Naive thymus-derived CD4-positive, alpha-beta T cell (primary cell): ENCODE results near the gene LBX2. TPM values are rescaled to one million over a fixed set of nuclear protein-coding genes. Genes with fewer than 3 reads are reported as not detected.

Source experiments
- ATAC-seq: fragments of 150-1000 bp; cut with Tn5 transposase; 2 replicates; pipeline ENCODE4 v1.10.0; 2021; ENCODE audit warnings: mild to moderate bottlenecking, moderate library complexity
- CTCF ChIA-PET: fragments of 350-600 bp; sonication (Branson Sonifier 250); formaldehyde crosslinking; loops from one replicate; lab custom pipeline; 2021; ENCODE audit warnings: antibody characterized with exemption; lab: Charles Lee
- POLR2A ChIA-PET: fragments of 350-600 bp; sonication (Branson Sonifier 250); formaldehyde crosslinking; loops from one replicate; lab custom pipeline; 2021; ENCODE audit warnings: antibody characterized with exemption, inconsistent platforms; lab: Charles Lee
- DNase-seq, 9 donors: peaks; one replicate each; pipeline versions ENCODE4 v3.0.0 to v3.0.0-alpha.2; 2020 to 2022; ENCODE audit warnings: mixed read lengths in 1 of 9
- H3K27ac ChIP-seq: one replicate; pipeline ENCODE4 v1.7.0; 2013; ENCODE audit warnings: mild to moderate bottlenecking, low read depth, low read length, moderate library complexity
- H3K27me3 ChIP-seq, 2 donors: one replicate each; pipeline ENCODE4 v1.7.0; 2013; ENCODE audit warnings: low read length in 2 of 2, mild to moderate bottlenecking in 2 of 2, moderate library complexity in 2 of 2; ENCODE audit not compliant: control insufficient read depth in 2 of 2, insufficient read depth in 2 of 2
- H3K36me3 ChIP-seq, 3 experiments: 1 replicate in 2 of 3; 2 replicates in 1 of 3; pipeline ENCODE4 v1.7.0; 2013; ENCODE audit warnings: low read length in 3 of 3, mild to moderate bottlenecking in 3 of 3, moderate library complexity in 1 of 3; ENCODE audit not compliant: insufficient read depth in 3 of 3, control insufficient read depth in 2 of 3
- H3K4me1 ChIP-seq, 2 donors: one replicate each; pipeline ENCODE4 v1.7.0; 2013; ENCODE audit warnings: low read length in 2 of 2, mild to moderate bottlenecking in 2 of 2, moderate library complexity in 1 of 2; ENCODE audit not compliant: control insufficient read depth in 2 of 2, insufficient read depth in 2 of 2
- H3K4me3 ChIP-seq: 2 replicates; pipeline ENCODE4 v1.7.0; 2013; ENCODE audit warnings: mild to moderate bottlenecking, low read length
- H3K9me3 ChIP-seq, 3 experiments: 1 replicate in 2 of 3; 2 replicates in 1 of 3; pipeline ENCODE4 v1.7.0; 2013; ENCODE audit warnings: low read length in 3 of 3; ENCODE audit not compliant: control insufficient read depth in 2 of 3
- H3K27ac Mint-ChIP-seq, 9 donors: one replicate each; pipeline ENCODE4 v1.8.0; 2020 to 2022; ENCODE audit warnings: mixed read lengths in 9 of 9, mild to moderate bottlenecking in 8 of 9, moderate library complexity in 5 of 9, inconsistent platforms in 2 of 9
- H3K27me3 Mint-ChIP-seq, 5 donors: one replicate each; pipeline ENCODE4 v1.8.0; 2021 to 2022; ENCODE audit warnings: mixed read lengths in 5 of 5, mild to moderate bottlenecking in 1 of 5
- H3K36me3 Mint-ChIP-seq, 5 donors: one replicate each; pipeline ENCODE4 v1.8.0; 2020 to 2022; ENCODE audit warnings: mixed read lengths in 5 of 5, mild to moderate bottlenecking in 3 of 5, inconsistent platforms in 1 of 5
- H3K4me1 Mint-ChIP-seq, 7 donors: one replicate each; pipeline ENCODE4 v1.8.0; 2020 to 2022; ENCODE audit warnings: mixed read lengths in 7 of 7, mild to moderate bottlenecking in 3 of 7, inconsistent platforms in 1 of 7
- H3K4me3 Mint-ChIP-seq, 10 donors: one replicate each; pipeline ENCODE4 v1.8.0; 2020 to 2022; ENCODE audit warnings: mild to moderate bottlenecking in 10 of 10, mixed read lengths in 10 of 10, moderate library complexity in 6 of 10, inconsistent platforms in 2 of 10
- H3K9me3 Mint-ChIP-seq, 11 donors: one replicate each; pipeline ENCODE4 v1.8.0; 2020 to 2022; ENCODE audit warnings: mixed read lengths in 11 of 11, mild to moderate bottlenecking in 4 of 11, inconsistent platforms in 1 of 11, moderate library complexity in 1 of 11
- intact Hi-C, 2 donors: fragments of 100-400 bp; cut with micrococcal nuclease; formaldehyde crosslinking; loops; one replicate each; pipeline ENCODE4 v1.15.1; 2023
- polyA plus RNA-seq, 2 donors: library from polyadenylated mRNA; unstranded; fragments of 300-500 nt; fragmentation: Illumina TruSeq; gene quantifications; one replicate each; pipeline ENCODE4 v1.2.3, GENCODE V29; 2021
- total RNA-seq, 6 experiments: library from RNA in 5 of 6; stranded (reverse) in 5 of 6; gene quantifications; 1 replicate in 5 of 6; 2 replicates in 1 of 6; pipeline ENCODE4 v1.2.3 and lab custom pipeline; 2021 to 2026

Gene LBX2
- total and polyA plus RNA-seq, 7 experiments from 2014 or later, result 0.44 to 0.65 TPM; not detected in 5

DNA sequence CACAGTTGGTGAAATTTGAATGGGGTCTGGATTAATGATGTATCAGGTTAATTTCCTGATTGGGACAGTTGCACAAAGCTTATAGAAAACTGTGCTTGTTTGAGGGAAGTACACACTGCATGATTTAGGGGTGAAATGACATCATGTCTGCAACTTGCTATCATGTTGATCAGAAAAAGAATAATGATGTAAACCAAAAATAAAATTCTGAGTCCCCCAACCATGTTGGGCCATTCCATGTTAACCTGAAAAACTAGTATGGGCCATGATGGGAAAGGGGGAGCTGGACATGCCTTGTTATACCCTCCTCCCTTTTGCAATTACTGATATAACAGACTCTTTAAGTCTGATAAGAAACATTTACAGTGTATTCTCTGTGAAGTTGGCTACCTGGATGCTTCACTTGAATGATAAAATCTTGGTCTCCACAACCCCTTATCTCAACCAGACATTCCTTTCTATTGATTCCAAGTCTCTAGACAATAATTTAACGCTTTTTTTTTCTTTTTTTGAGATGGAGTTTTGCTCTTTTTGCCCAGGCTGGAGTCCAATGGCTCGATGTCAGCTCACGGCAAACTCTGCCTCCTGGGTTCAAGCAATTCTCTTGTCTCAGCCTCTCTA is 48.7 kb downstream of the LBX2 start:
- H3K27ac ChIP-seq, result no peak overlapping the region
- DNase-seq, result no peak
- no peaks in the 10 kb centered on the region for H3K36me3 ChIP-seq
- H3K27me3 ChIP-seq, result no peaks in the 10 kb centered on the region
- CTCF ChIA-PET, result no interaction called here
- Mint-ChIP-seq H3K36me3 (peaks cover 0 to 7% (median 0%) of the 10 kb centered on the region in 5 donors), H3K27ac (no peak overlapping the region), H3K27me3 (peaks cover 0 to 6% (median 0%) of the 10 kb centered on the region in 5 donors), H3K9me3 (peaks cover 0 to 2% (median 0%) of the 10 kb centered on the region in 11 donors), H3K4me1 (peaks cover 15 to 29% (median 21%) of the 10 kb centered on the region in 7 donors), H3K4me3 (no peak overlapping the region)
- ATAC-seq, result no peak
- H3K9me3 ChIP-seq, result no peaks in the 10 kb centered on the region
- POLR2A ChIA-PET, result no interaction called here
- intact Hi-C loops, result loop anchor here in 1 of 2 donors (10.0 kb wide), 1 partner anchor 204 kb away; the partner anchor contains the start of gene SEMA4F
- no peak overlapping the region for H3K4me3 ChIP-seq
- peaks cover 6 to 22% of the 10 kb centered on the region in 2 donors for H3K4me1 ChIP-seq

DNA sequence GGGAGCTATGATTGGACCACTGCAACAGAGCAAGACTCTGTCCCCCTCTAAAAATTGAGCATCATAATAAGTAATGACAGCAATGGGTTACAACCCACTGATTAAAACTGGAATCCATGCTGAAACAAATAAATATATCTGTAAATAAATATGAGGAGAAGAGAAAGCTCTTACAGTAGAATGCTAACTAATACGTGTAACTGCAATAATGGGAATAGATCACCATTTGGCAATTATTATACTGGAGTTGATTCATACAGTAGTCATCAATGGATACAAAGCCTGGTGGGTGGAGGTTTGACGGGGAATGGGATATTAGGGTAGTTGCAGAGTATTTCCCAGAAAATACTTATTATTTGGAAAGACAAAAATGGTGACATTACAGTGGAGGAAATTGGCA is 50.6 kb downstream of the LBX2 start:
- peaks cover 0 to 23% (median 5%) of the 10 kb centered on the region in 5 donors for H3K27me3 Mint-ChIP-seq
- H3K27ac Mint-ChIP-seq, result no peak overlapping the region
- ChIA-PET POLR2A (interaction anchor here (0.9 kb wide), 1 partner anchor 8 kb away, joined by 3 read pairs; no protein-coding TSS in a partner anchor), CTCF (no interaction called here)
- H3K9me3 ChIP-seq, result no peaks in the 10 kb centered on the region
- H3K36me3 Mint-ChIP-seq, result no peaks in the 10 kb centered on the region
- no peak for DNase-seq
- H3K4me3 ChIP-seq, result no peak overlapping the region
- H3K4me1 ChIP-seq, result peaks cover 0 to 11% of the 10 kb centered on the region in 2 donors
- no peaks in the 10 kb centered on the region for H3K36me3 ChIP-seq
- H3K9me3 Mint-ChIP-seq, result no peaks in the 10 kb centered on the region
- H3K4me3 Mint-ChIP-seq, result no peak overlapping the region
- H3K27ac ChIP-seq, result no peak overlapping the region
- intact Hi-C loops, result no loop called here
- H3K27me3 ChIP-seq, result no peaks in the 10 kb centered on the region
- ATAC-seq, result no peak
- H3K4me1 Mint-ChIP-seq, result peaks cover 4 to 13% (median 6%) of the 10 kb centered on the region in 7 donors

Other genes starting within 250 kb of the LBX2 start
- gene SLC4A5, start 156.2 kb downstream of the LBX2 start, total RNA-seq, result 10 to 100 TPM in 4 of 5 experiments, 1 to 10 TPM in 1; 2.0 to 20.8 (median 18.5) TPM
- 1 to 10 TPM in 1 of 2 donors, under 1 TPM in 1; 0.59 to 3.3 TPM for gene SLC4A5, start 156.2 kb downstream of the LBX2 start, polyA plus RNA-seq
- gene DCTN1, start 119.3 kb downstream of the LBX2 start, total RNA-seq, result 100 to 1,000 TPM in 2 of 5 experiments, 10 to 100 TPM in 3; 73.6 to 113 (median 98.5) TPM
- gene DCTN1, start 119.3 kb downstream of the LBX2 start, polyA plus RNA-seq, result 10 to 100 TPM; 52.1 to 77.2 TPM
- 10 to 100 TPM in 1 of 5 experiments, 1 to 10 TPM in 4; 4.3 to 10.5 (median 6.8) TPM for gene C2orf81, start 78.0 kb downstream of the LBX2 start, total RNA-seq
- gene C2orf81, start 78.0 kb downstream of the LBX2 start, polyA plus RNA-seq, result 1 to 10 TPM; 7.9 to 8.6 TPM
- gene WDR54, start 77.9 kb downstream of the LBX2 start, total RNA-seq, result 10 to 100 TPM; 26.5 to 78.5 (median 30.8) TPM
- gene WDR54, start 77.9 kb downstream of the LBX2 start, polyA plus RNA-seq, result 10 to 100 TPM; 38.8 to 68.2 TPM
- 1 to 10 TPM in 2 of 5 experiments, under 1 TPM in 1, not detected in 2; 0.97 to 1.5 (median 1.3) TPM for gene RTKN, start 57.7 kb downstream of the LBX2 start, total RNA-seq
- gene RTKN, start 57.7 kb downstream of the LBX2 start, polyA plus RNA-seq, result under 1 TPM; 0.26 to 0.28 TPM
- 10 to 100 TPM; 42.1 to 96.5 (median 46.8) TPM for gene INO80B, start 44.5 kb downstream of the LBX2 start, total RNA-seq
- 10 to 100 TPM; 11.6 TPM for gene INO80B, start 44.5 kb downstream of the LBX2 start, polyA plus RNA-seq
- 100 to 1,000 TPM in 2 of 5 experiments, 10 to 100 TPM in 3; 53.6 to 127 (median 85.4) TPM for gene WBP1, start 41.2 kb downstream of the LBX2 start, total RNA-seq
- 10 to 100 TPM; 33.3 to 45.4 TPM for gene WBP1, start 41.2 kb downstream of the LBX2 start, polyA plus RNA-seq
- 10 to 100 TPM; 61.0 to 88.5 (median 74.3) TPM for gene MOGS, start 34.2 kb downstream of the LBX2 start, total RNA-seq
- 10 to 100 TPM; 31.2 to 40.7 TPM for gene MOGS, start 34.2 kb downstream of the LBX2 start, polyA plus RNA-seq
- gene MRPL53, start 26.9 kb downstream of the LBX2 start, total RNA-seq, result 100 to 1,000 TPM in 2 of 5 experiments, 10 to 100 TPM in 3; 45.7 to 108 (median 94.5) TPM
- 100 to 1,000 TPM; 138 to 175 TPM for gene MRPL53, start 26.9 kb downstream of the LBX2 start, polyA plus RNA-seq
- gene CCDC142, start 16.6 kb downstream of the LBX2 start, total RNA-seq, result 10 to 100 TPM; 21.4 to 75.2 (median 33.8) TPM
- 10 to 100 TPM; 13.1 to 23.9 TPM for gene CCDC142, start 16.6 kb downstream of the LBX2 start, polyA plus RNA-seq
- 10 to 100 TPM; 35.5 to 50.4 (median 43.6) TPM for gene TTC31, start 16.5 kb downstream of the LBX2 start, total RNA-seq
- 10 to 100 TPM; 19.8 to 24.5 TPM for gene TTC31, start 16.5 kb downstream of the LBX2 start, polyA plus RNA-seq
- gene PCGF1, start 8.1 kb upstream of the LBX2 start, total RNA-seq, result 10 to 100 TPM; 25.7 to 37.0 (median 31.2) TPM
- gene PCGF1, start 8.1 kb upstream of the LBX2 start, polyA plus RNA-seq, result 10 to 100 TPM in 1 of 2 donors, 1 to 10 TPM in 1; 9.0 to 25.0 TPM
- under 1 TPM in 2 of 5 experiments, not detected in 3; 0.34 to 0.66 TPM for gene TLX2, start 14.8 kb upstream of the LBX2 start, total RNA-seq
- not detected for gene TLX2, start 14.8 kb upstream of the LBX2 start, polyA plus RNA-seq
- gene DQX1, start 26.6 kb upstream of the LBX2 start, total RNA-seq, result under 1 TPM; 0.13 to 0.95 (median 0.59) TPM
- gene DQX1, start 26.6 kb upstream of the LBX2 start, polyA plus RNA-seq, result not detected
- gene AUP1, start 30.1 kb upstream of the LBX2 start, total RNA-seq, result 100 to 1,000 TPM; 121 to 160 (median 144) TPM
- gene AUP1, start 30.1 kb upstream of the LBX2 start, polyA plus RNA-seq, result 10 to 100 TPM; 69.7 to 73.6 TPM
- 10 to 100 TPM; 16.9 to 46.2 (median 37.7) TPM for gene HTRA2, start 30.3 kb upstream of the LBX2 start, total RNA-seq
- 10 to 100 TPM; 22.4 to 22.6 TPM for gene HTRA2, start 30.3 kb upstream of the LBX2 start, polyA plus RNA-seq
- gene LOXL3, start 54.3 kb upstream of the LBX2 start, total RNA-seq, result 1 to 10 TPM in 2 of 5 experiments, under 1 TPM in 3; 0.50 to 6.9 (median 0.81) TPM
- gene LOXL3, start 54.3 kb upstream of the LBX2 start, polyA plus RNA-seq, result under 1 TPM in 1 of 2 donors, not detected in 1; 0.17 TPM
- gene DOK1, start 55.1 kb upstream of the LBX2 start, total RNA-seq, result 10 to 100 TPM in 4 of 5 experiments, 1 to 10 TPM in 1; 7.0 to 39.5 (median 32.9) TPM
- gene DOK1, start 55.1 kb upstream of the LBX2 start, polyA plus RNA-seq, result 10 to 100 TPM; 11.8 to 24.2 TPM
- under 1 TPM in 1 of 5 experiments, not detected in 4; 0.39 TPM for gene M1AP, start 148.7 kb upstream of the LBX2 start, total RNA-seq
- not detected for gene M1AP, start 148.7 kb upstream of the LBX2 start, polyA plus RNA-seq
- gene SEMA4F, start 154.6 kb upstream of the LBX2 start, total RNA-seq, result 10 to 100 TPM in 3 of 5 experiments, 1 to 10 TPM in 2; 5.7 to 23.6 (median 11.0) TPM
- gene SEMA4F, start 154.6 kb upstream of the LBX2 start, polyA plus RNA-seq, result 1 to 10 TPM; 6.9 to 8.6 TPM